ENCODE measurements around the gene CDK6. TPM values are rescaled to one million over a fixed set of nuclear protein-coding genes. Genes with fewer than 3 reads are reported as not detected.
A peak's percentile ranks its signal among the peaks of the same experiment; 100 is the strongest.

CDK6 gene
- total and polyA plus RNA-seq, 2 experiments from 2014 or later, result 17.8 to 61.5 TPM

DNA sequence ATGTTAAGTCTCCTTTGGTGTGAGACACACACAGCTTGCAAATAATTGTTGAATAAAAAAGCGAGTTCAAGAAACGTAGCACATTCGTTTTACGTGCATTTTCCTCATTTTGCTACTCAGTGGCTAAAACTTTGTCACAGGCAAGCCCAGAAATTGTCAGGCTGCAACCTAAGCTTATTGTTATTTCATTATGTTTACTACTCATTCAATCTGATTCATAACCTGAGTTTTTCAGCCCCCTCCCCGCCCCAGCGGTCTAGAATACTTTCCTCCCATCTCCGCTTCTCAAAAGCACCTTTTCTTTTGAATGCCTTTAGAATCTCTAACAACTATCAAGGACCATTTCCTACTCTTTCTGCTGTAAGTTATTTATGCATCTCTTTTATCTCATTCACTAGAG lies 247.3 kb downstream of the CDK6 start:
- H3K9me3 ChIP-seq (ENCODE audit: low read depth), result no peaks in the 10 kb centered on the region
- no peaks in the 10 kb centered on the region for H3K27me3 ChIP-seq (replicated peaks; ENCODE audit: insufficient read depth)
- H2AFZ ChIP-seq, result peak overlapping the region; percentile 81
- H3K4me2 ChIP-seq (ENCODE audit: unreplicated experiment), result peak overlapping the region; percentile 99
- H3K4me3 ChIP-seq, result peak overlapping the region; percentile 98
- H3K4me1 ChIP-seq (ENCODE audit: insufficient read depth), result peaks cover 39% of the 10 kb centered on the region
- TF ChIP-seq EZH2 (IDR thresholded peaks at IDR 0.05; ENCODE audit: insufficient read depth, poor library complexity, severe bottlenecking) (no peak), EZH2phosphoT487 (IDR thresholded peaks at IDR 0.05; ENCODE audit: insufficient read depth, low read depth) (no peak)
- H3K79me2 ChIP-seq (ENCODE audit: insufficient read depth), result peaks cover 58% of the 10 kb centered on the region
- H3F3A ChIP-seq (ENCODE audit: insufficient read depth), result peaks cover 26% of the 10 kb centered on the region
- 49 to 64% methylated on average over 7 of the region's 7 CpGs for WGBS, 2 experiments (ENCODE audit: low coverage in 1 of 2, low lambda C conversion rate in 2 of 2, missing lambda C conversion rate in 2 of 2)
- no peaks in the 10 kb centered on the region for H3K9me2 ChIP-seq (ENCODE audit: insufficient read depth)
- in situ Hi-C loops (cut with MboI), result no loop called here
- H3K9ac ChIP-seq, result peak overlapping the region; percentile 92
- H3K36me3 ChIP-seq (ENCODE audit: low read depth), result no peaks in the 10 kb centered on the region
- peak overlapping the region; percentile 89 for H3K27ac ChIP-seq
- no peaks in the 10 kb centered on the region for H4K20me1 ChIP-seq (ENCODE audit: insufficient read depth)
- DNase-seq, result peak; percentile 21

DNA sequence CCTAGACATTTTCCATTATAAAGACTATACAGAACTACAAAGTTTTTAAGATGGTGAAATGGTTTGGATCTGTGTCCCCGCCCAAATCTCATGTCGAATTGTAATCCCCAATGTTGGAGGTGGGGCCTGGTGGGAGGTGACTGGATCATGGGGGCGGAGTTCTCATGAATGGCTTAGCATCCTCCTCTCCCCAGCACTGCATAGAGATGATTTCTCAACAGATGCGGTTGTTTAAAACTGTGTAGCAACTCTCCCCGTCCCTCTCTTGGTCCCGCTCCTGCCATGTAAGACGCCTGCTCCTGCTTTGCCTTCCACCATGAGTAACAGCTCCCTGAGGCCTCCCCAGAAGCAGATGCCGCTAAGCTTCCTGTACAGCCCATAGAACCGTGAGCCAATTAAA lies 247.8 kb downstream of the CDK6 start:
- Histone ChIP-seq H3K4me2 (ENCODE audit: unreplicated experiment) (peak overlapping the region; percentile 99), H4K20me1 (ENCODE audit: insufficient read depth) (no peaks in the 10 kb centered on the region), H3F3A (ENCODE audit: insufficient read depth) (peaks cover 26% of the 10 kb centered on the region), H3K9ac (peak overlapping the region; percentile 92), H3K4me1 (ENCODE audit: insufficient read depth) (peaks cover 39% of the 10 kb centered on the region), H3K4me3 (peak overlapping the region; percentile 98), H3K9me2 (ENCODE audit: insufficient read depth) (no peaks in the 10 kb centered on the region), H3K79me2 (ENCODE audit: insufficient read depth) (peaks cover 63% of the 10 kb centered on the region), H3K27ac (no peak overlapping the region), H3K9me3 (ENCODE audit: low read depth) (no peaks in the 10 kb centered on the region), H3K27me3 (replicated peaks; ENCODE audit: insufficient read depth) (no peaks in the 10 kb centered on the region), H3K36me3 (ENCODE audit: low read depth) (no peaks in the 10 kb centered on the region), H2AFZ (no peak overlapping the region)
- WGBS, 2 experiments (ENCODE audit: low coverage in 1 of 2, low lambda C conversion rate in 2 of 2, missing lambda C conversion rate in 2 of 2), result 82% methylated on average over 9 of the region's 9 CpGs
- in situ Hi-C loops (cut with MboI), result no loop called here
- peak; percentile 26 for DNase-seq
- TF ChIP-seq EZH2phosphoT487 (IDR thresholded peaks at IDR 0.05; ENCODE audit: insufficient read depth, low read depth) (no peak), EZH2 (IDR thresholded peaks at IDR 0.05; ENCODE audit: insufficient read depth, poor library complexity, severe bottlenecking) (no peak)

DNA sequence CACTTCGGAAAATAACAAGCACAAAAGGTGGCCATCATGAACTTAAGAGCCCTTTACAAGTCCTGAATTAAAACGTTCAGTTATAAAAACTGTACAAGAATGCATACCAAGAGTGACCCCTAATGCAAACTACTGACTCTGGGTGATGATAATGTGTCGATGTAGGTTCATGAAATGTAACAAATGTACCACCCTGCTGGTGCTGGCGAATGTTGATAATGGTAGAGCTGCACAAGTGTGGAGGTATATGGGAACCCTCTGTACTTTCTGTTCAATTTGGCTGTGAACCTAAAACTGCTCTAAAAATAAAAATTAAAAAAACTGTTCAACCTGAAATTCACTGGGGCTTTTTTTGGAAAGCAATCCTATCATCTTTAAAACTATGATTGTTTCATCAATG lies 249.5 kb downstream of the CDK6 start:
- H4K20me1 ChIP-seq (ENCODE audit: insufficient read depth), result 0 out of 2 replicates have a peak, but pooled peaks cover 1% of the 10 kb centered on the region
- peak overlapping the region; percentile 41; the same call in 1 of the 2 replicates for H3K9ac ChIP-seq
- in situ Hi-C loops (cut with MboI), result no loop called here
- H3K9me3 ChIP-seq (ENCODE audit: low read depth), result no peaks in the 10 kb centered on the region
- peaks cover 39% of the 10 kb centered on the region for H3K4me1 ChIP-seq (ENCODE audit: insufficient read depth)
- TF ChIP-seq EZH2phosphoT487 (IDR thresholded peaks at IDR 0.05; ENCODE audit: insufficient read depth, low read depth), result no peak
- TF ChIP-seq EZH2 (IDR thresholded peaks at IDR 0.05; ENCODE audit: insufficient read depth, poor library complexity, severe bottlenecking), result no peak
- H3K9me2 ChIP-seq (ENCODE audit: insufficient read depth), result no peaks in the 10 kb centered on the region
- H3F3A ChIP-seq (ENCODE audit: insufficient read depth), result peaks cover 26% of the 10 kb centered on the region
- H3K79me2 ChIP-seq (ENCODE audit: insufficient read depth), result peaks cover 80% of the 10 kb centered on the region
- 48 to 58% methylated on average over 4 of the region's 4 CpGs for WGBS, 2 experiments (ENCODE audit: low coverage in 1 of 2, low lambda C conversion rate in 2 of 2, missing lambda C conversion rate in 2 of 2)
- no peak overlapping the region for H2AFZ ChIP-seq
- H3K27ac ChIP-seq, result peak overlapping the region; percentile 67
- peak overlapping the region; percentile 74 for H3K4me2 ChIP-seq (ENCODE audit: unreplicated experiment)
- peak overlapping the region; percentile 41 for H3K4me3 ChIP-seq
- DNase-seq, result no peak
- no peaks in the 10 kb centered on the region for H3K27me3 ChIP-seq (replicated peaks; ENCODE audit: insufficient read depth)
- no peaks in the 10 kb centered on the region for H3K36me3 ChIP-seq (ENCODE audit: low read depth)

DNA sequence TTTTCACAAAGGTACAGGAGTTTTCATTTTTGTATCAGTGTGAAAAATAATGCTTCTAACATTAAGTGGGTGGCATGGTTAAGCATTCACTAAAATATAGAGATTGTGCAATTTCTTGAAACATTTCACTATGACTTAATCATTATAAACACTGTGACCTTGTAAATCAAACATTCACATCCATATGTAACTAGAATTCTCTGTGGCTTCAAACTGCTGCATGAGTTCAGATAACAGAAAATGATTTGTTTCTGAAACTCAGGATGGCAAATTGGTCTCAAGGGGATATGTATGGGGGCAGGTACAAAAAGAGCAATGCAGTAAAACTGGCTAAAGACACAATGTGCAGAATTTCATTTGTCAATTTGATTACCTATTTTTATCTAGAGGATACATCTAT lies 250.0 kb downstream of the CDK6 start:
- Histone ChIP-seq H3K79me2 (ENCODE audit: insufficient read depth) (peaks cover 85% of the 10 kb centered on the region), H3K9me2 (ENCODE audit: insufficient read depth) (no peaks in the 10 kb centered on the region), H3K27ac (peak overlapping the region; percentile 67), H3K9me3 (ENCODE audit: low read depth) (no peaks in the 10 kb centered on the region), H3F3A (ENCODE audit: insufficient read depth) (peaks cover 26% of the 10 kb centered on the region), H2AFZ (no peak overlapping the region), H3K9ac (peak overlapping the region; percentile 41), H3K4me1 (ENCODE audit: insufficient read depth) (peaks cover 39% of the 10 kb centered on the region), H3K36me3 (ENCODE audit: low read depth) (no peaks in the 10 kb centered on the region), H3K4me3 (peak overlapping the region; percentile 41), H3K4me2 (ENCODE audit: unreplicated experiment) (peak overlapping the region; percentile 74), H4K20me1 (ENCODE audit: insufficient read depth) (0 out of 2 replicates have a peak, but pooled peaks cover 3% of the 10 kb centered on the region), H3K27me3 (replicated peaks; ENCODE audit: insufficient read depth) (no peaks in the 10 kb centered on the region)
- TF ChIP-seq EZH2 (IDR thresholded peaks at IDR 0.05; ENCODE audit: insufficient read depth, poor library complexity, severe bottlenecking) (no peak), EZH2phosphoT487 (IDR thresholded peaks at IDR 0.05; ENCODE audit: insufficient read depth, low read depth) (no peak)
- DNase-seq, result peak; percentile 70
- in situ Hi-C loops (cut with MboI), result no loop called here

DNA sequence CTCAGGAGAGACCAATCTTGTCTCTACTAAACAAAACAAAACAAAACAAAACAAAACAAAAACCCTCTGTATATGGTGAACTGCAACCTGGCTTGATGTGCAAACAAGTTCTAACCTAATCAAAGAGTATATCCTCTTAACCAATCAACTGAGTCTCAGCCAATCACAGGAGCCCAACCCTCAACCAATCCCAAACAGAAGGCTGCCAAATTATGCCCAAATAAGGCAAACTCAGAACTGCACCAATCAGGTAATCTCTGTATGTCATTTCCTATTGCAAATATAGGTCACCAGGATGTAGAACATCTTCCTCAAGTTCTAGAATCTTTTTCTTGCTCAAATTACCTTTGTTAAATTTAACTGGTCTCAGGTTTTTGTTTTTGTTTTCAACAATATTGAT lies 251.4 kb downstream of the CDK6 start:
- H2AFZ ChIP-seq, result no peak overlapping the region
- H3K4me2 ChIP-seq (ENCODE audit: unreplicated experiment), result no peak overlapping the region
- in situ Hi-C loops (cut with MboI), result no loop called here
- H3K9me3 ChIP-seq (ENCODE audit: low read depth), result no peaks in the 10 kb centered on the region
- no peak overlapping the region for H3K9ac ChIP-seq
- H3K27ac ChIP-seq, result 0 out of 2 replicates have a peak overlapping the region, but pooled peaks have one; percentile 67
- no peaks in the 10 kb centered on the region for H3K27me3 ChIP-seq (replicated peaks; ENCODE audit: insufficient read depth)
- no peaks in the 10 kb centered on the region for H3K9me2 ChIP-seq (ENCODE audit: insufficient read depth)
- 0 out of 2 replicates have a peak, but pooled peaks cover 3% of the 10 kb centered on the region for H4K20me1 ChIP-seq (ENCODE audit: insufficient read depth)
- peaks cover 99% of the 10 kb centered on the region for H3K79me2 ChIP-seq (ENCODE audit: insufficient read depth)
- H3K4me1 ChIP-seq (ENCODE audit: insufficient read depth), result peaks cover 35% of the 10 kb centered on the region
- no peak for DNase-seq
- no peak for TF ChIP-seq EZH2 (IDR thresholded peaks at IDR 0.05; ENCODE audit: insufficient read depth, poor library complexity, severe bottlenecking)
- TF ChIP-seq EZH2phosphoT487 (IDR thresholded peaks at IDR 0.05; ENCODE audit: insufficient read depth, low read depth), result no peak
- H3F3A ChIP-seq (ENCODE audit: insufficient read depth), result peaks cover 26% of the 10 kb centered on the region
- H3K36me3 ChIP-seq (ENCODE audit: low read depth), result no peaks in the 10 kb centered on the region; the same call in 1 of the 2 replicates
- no peak overlapping the region for H3K4me3 ChIP-seq

All from GM23248 (cell line).